ENCODE data around the gene PTPN20.

DNA sequence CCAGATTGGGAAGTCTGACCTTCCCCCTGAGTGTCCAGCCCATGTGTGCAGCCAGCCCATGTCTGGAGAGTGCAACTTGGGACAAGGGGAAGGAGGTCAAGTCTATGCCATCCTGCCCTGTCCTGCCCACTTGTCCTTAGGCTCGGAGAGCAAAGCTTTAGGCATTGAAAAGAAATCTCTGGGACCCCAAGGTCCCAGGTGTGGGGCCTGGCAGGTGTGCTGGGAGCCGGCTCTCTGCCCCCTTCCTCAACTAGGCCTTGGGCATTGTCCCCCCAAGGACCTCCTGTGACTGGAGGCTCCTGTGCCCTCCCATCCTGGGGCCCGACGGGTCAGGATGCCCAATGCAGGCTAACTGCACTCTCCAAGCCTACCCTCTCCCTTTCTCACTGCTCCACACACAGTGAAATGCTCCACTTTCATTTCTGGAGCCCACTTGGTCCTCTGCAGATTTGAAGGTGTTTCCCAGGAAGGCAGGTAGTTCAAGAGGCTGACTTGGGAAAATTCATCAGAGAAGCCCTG lies 124.7 kb downstream of the PTPN20 start:
- TF ChIP-seq, protein P1, sequence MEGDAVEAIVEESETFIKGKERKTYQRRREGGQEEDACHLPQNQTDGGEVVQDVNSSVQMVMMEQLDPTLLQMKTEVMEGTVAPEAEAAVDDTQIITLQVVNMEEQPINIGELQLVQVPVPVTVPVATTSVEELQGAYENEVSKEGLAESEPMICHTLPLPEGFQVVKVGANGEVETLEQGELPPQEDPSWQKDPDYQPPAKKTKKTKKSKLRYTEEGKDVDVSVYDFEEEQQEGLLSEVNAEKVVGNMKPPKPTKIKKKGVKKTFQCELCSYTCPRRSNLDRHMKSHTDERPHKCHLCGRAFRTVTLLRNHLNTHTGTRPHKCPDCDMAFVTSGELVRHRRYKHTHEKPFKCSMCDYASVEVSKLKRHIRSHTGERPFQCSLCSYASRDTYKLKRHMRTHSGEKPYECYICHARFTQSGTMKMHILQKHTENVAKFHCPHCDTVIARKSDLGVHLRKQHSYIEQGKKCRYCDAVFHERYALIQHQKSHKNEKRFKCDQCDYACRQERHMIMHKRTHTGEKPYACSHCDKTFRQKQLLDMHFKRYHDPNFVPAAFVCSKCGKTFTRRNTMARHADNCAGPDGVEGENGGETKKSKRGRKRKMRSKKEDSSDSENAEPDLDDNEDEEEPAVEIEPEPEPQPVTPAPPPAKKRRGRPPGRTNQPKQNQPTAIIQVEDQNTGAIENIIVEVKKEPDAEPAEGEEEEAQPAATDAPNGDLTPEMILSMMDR (IDR thresholded peaks at IDR 0.05 in 8 of 11, conservative IDR thresholded peaks at IDR 0.05 in 3 of 11), result no peak
- TF ChIP-seq POLR2A (IDR thresholded peaks at IDR 0.05), result no peak
- TF ChIP-seq POLR2AphosphoS5 (IDR thresholded peaks at IDR 0.05), result no peak
